Right cardiac atrium (tissue), 5 donors: ENCODE data around the gene RETSAT. TPM values are rescaled to one million over a fixed set of nuclear protein-coding genes. Genes with fewer than 3 reads are reported as not detected.
"Not testable (repeated sequence)": the region's sequence is repeated elsewhere in the genome, so short reads cannot be mapped to it uniquely, and the experiment has no call there.

Source experiments
- ATAC-seq, 2 donors: fragments of 200-7000 bp; cut with Tn5 transposase; one replicate each; pipeline versions ENCODE4 v1.8.0 to v1.9.1; 2020; ENCODE audit warnings: moderate library complexity in 2 of 2, mild to moderate bottlenecking in 1 of 2
- DNase-seq, 3 donors: peaks; one replicate each; pipeline ENCODE4 v3.0.0-alpha.2; 2020
- H3K27ac ChIP-seq: one replicate; pipeline ENCODE4 v1.5.1; 2013; ENCODE audit warnings: mild to moderate bottlenecking, low read length, control low read depth, moderate library complexity
- H3K27me3 ChIP-seq: one replicate; pipeline ENCODE4 v1.6.1; 2013; ENCODE audit not compliant: control insufficient read depth, insufficient read depth
- H3K4me1 ChIP-seq: one replicate; pipeline ENCODE4 v1.6.1; 2013; ENCODE audit warnings: low read length; ENCODE audit not compliant: control insufficient read depth, insufficient read depth
- H3K4me3 ChIP-seq: one replicate; pipeline ENCODE4 v1.5.1; 2013; ENCODE audit warnings: low read length, control low read depth
- H3K9me3 ChIP-seq: one replicate; pipeline ENCODE4 v1.6.1; 2013; ENCODE audit warnings: low read length; ENCODE audit not compliant: control insufficient read depth
- whole genome bisulfite sequencing: extraction: QIAGEN DNeasy Blood & Tissue Kit; methylation state at CpG from one replicate; pipeline ENCODE4 v1.1.7; 2013; 5-methylcytosine and 5-hydroxymethylcytosine counted together
- intact Hi-C, 4 donors: fragments of 100-400 bp; cut with DNase I; formaldehyde crosslinking; loops; one replicate each; pipeline versions ENCODE4 v1.11.0 to v1.14.0; 2022 to 2023
- polyA plus RNA-seq: library from polyadenylated mRNA; stranded (reverse); fragments of 200-250 nt; gene quantifications from one replicate; pipeline ENCODE4 v1.2.3, GENCODE V29; 2013
- total RNA-seq, 4 donors: library from RNA; stranded (reverse); fragmentation: NEBNext Ultra II Directional; extraction: Animal tissue kit (Norgen Biotek cat#: 25700); gene quantifications; one replicate each; pipeline ENCODE4 v1.2.1, GENCODE V29; 2021
- donor health status: healthy with polysubstance abuse.
- donor health status: DM: no; HTN: yes; CAD: no.
- donor health status: DM: no; HTN: no; CAD: no.
- donor health status: DM: no; HTN: yes; CAD: no; lungs with severe emphysema.
- donor health status: DM: yes; HTN: yes; CAD: no.

The RETSAT gene
- total and polyA plus RNA-seq, 5 donors = 22.4 to 33.5 (median 31.5) TPM

DNA sequence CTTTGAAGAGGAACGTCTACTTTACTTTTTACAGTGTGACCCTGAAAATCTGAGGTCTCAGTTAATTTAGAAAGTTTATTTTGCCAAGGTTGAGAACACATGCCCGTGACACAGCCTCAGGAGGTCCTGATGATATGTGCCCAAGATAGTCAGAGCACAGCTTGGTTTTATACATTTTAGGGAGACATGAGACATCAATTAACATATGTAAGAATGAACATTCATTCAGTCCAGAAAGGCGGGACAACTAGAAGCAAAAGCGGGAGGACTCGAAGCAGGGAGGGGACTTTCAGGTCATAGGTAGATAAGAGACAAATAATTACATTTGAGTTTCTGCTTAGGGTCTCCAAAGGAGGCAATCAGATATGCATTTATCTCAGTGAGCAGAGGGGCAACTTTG, 23.9 kb upstream of the RETSAT start:
- intact Hi-C loops = no loop called here
- no peaks in the 10 kb centered on the region for H3K27me3 ChIP-seq
- DNase-seq (no peak), ATAC-seq (no peak)
- H3K27ac ChIP-seq = no peak overlapping the region
- no peaks in the 10 kb centered on the region for H3K9me3 ChIP-seq
- 91% methylated on average over 5 of the region's 5 CpGs for WGBS
- no peak overlapping the region for H3K4me3 ChIP-seq
- no peaks in the 10 kb centered on the region for H3K4me1 ChIP-seq

GRCh38 chr2:85377083-85377482, 22.8 kb upstream of the RETSAT start:
- Histone ChIP-seq H3K4me3 (no peak overlapping the region), H3K4me1 (no peaks in the 10 kb centered on the region), H3K27ac (no peak overlapping the region), H3K27me3 (no peaks in the 10 kb centered on the region), H3K9me3 (no peaks in the 10 kb centered on the region)
- WGBS = 91% methylated on average over 11 of the region's 11 CpGs
- intact Hi-C loops = no loop called here
- DNase-seq (no peak), ATAC-seq (no peak)

GRCh38 chr2:85376291-85377065, 22.1 kb upstream of the RETSAT start:
- DNase-seq (no peak), ATAC-seq (no peak)
- H3K27me3 ChIP-seq = no peaks in the 10 kb centered on the region
- intact Hi-C loops = no loop called here
- H3K4me3 ChIP-seq = no peak overlapping the region
- H3K4me1 ChIP-seq = no peaks in the 10 kb centered on the region
- H3K9me3 ChIP-seq = no peaks in the 10 kb centered on the region
- no peak overlapping the region for H3K27ac ChIP-seq
- WGBS = 94% methylated on average over 5 of the region's 5 CpGs

DNA sequence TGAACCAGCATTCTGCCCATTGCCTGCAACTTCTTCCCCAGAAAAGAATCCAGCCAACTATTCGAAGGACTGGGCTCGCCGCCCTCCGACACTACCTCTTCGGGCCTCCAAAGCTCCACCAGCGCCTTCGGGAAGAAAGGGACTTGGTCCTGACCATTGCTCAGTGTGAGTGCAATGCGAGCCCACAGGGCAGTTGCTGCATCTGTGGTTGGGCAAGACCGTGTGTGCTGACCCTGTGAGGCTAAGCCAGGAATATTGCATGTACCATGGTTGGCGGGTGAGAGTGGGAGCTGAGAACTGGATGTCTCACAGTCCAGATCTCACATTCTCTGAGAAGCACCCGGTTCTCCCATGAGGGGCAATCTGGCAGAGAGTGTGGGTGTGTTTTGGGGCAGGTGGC, 16.7 kb upstream of the RETSAT start:
- peak in 1 of 2 donors; percentile 27 for ATAC-seq
- H3K4me3 ChIP-seq = no peak overlapping the region
- no peaks in the 10 kb centered on the region for H3K27me3 ChIP-seq
- no peak overlapping the region for H3K27ac ChIP-seq
- 92% methylated on average over 11 of the region's 11 CpGs for WGBS
- DNase-seq = no peak
- intact Hi-C loops = no loop called here
- H3K4me1 ChIP-seq = no peaks in the 10 kb centered on the region
- H3K9me3 ChIP-seq = no peaks in the 10 kb centered on the region

DNA sequence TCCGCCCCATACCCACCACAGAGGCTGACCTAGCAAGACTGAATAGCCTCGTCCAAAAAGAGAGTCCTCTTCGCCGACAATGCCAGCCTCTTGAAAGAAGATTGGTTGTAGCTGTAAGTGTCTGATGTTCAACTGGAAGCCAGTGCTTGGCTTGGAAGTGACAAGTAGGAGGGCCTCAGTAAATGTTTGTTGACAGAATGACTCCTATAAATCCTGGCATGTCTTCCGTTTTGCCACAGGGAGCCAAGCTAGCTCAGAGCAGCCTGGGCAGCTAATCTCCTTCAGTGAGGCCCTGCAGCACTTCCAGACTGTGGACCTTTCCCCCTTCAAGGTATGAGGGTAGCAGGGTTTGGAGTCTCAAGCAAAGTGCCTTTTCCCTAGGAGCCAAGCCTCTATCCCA, 15.2 kb upstream of the RETSAT start:
- Histone ChIP-seq H3K4me3 (no peak overlapping the region), H3K27me3 (no peaks in the 10 kb centered on the region), H3K4me1 (no peaks in the 10 kb centered on the region), H3K27ac (no peak overlapping the region), H3K9me3 (no peaks in the 10 kb centered on the region)
- ATAC-seq = no peak
- no peak for DNase-seq
- intact Hi-C loops = no loop called here
- WGBS = 84% methylated on average over 5 of the region's 5 CpGs

GRCh38 chr2:85368921-85369320, 14.6 kb upstream of the RETSAT start:
- Histone ChIP-seq H3K4me3 (no peak overlapping the region), H3K9me3 (no peaks in the 10 kb centered on the region), H3K27ac (no peak overlapping the region), H3K27me3 (no peaks in the 10 kb centered on the region), H3K4me1 (no peaks in the 10 kb centered on the region)
- DNase-seq (no peak), ATAC-seq (no peak)
- intact Hi-C loops = no loop called here

DNA sequence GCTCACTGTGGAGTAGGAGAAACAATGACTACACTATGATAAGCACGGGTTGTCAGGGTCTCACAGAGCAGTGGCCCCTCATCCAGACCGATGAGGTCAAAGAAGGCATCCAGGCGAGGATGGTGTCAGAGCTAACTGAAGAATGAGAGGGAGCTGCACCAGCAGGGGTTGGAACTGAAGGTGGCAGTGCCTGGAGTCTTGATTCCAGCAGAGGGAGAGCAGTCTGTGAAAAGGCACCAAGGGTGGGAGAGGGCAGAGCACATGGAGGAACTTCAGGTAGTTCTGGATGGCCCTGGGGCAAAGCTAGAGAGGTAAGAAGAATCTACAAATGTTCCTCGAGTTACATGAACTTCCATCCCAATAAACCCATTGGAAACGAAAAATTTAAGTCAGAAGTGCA, 12.9 kb upstream of the RETSAT start:
- WGBS = 82% methylated on average over 5 of the region's 5 CpGs
- H3K4me3 ChIP-seq = no peak overlapping the region
- H3K27me3 ChIP-seq = no peaks in the 10 kb centered on the region
- H3K27ac ChIP-seq = no peak overlapping the region
- DNase-seq (no peak), ATAC-seq (no peak)
- H3K9me3 ChIP-seq = no peaks in the 10 kb centered on the region
- H3K4me1 ChIP-seq = no peaks in the 10 kb centered on the region
- intact Hi-C loops = no loop called here

DNA sequence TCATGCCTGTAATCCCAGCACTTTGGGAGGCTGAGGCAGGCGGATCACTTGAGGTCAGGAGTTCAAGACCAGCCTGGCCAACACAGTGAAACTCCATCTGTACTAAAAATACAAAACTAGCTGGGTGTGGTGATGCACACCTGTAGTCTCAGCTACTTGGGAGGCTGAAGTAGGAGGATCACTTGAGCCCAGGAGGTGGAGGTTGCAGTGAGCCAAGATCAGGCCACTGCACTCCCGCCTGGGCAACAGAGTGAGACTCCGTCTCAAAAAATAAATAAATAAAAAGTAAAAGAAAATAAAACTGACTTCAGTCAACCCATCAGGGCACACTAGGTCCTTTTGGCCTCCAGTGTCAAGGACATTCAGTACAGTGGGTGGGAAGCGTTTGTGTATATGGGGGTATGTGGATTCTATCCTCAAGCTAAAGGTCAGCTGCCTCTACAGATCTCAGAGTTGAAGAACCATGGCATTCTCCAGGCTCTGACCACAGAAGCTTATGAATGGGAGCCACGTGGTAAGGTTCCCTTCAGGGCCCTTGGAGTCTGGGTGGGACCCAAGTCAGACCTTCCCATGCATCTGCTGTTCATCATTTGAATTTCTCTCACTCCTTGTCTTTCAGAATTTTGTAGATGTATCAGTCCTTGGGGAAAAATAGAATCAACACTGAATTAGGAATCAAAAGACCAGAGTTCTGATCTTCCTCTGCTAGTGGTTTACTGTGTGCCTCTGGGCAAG, 8.5 kb upstream of the RETSAT start:
- 84% methylated on average over 5 of the region's 5 CpGs for WGBS
- H3K4me1 ChIP-seq, H3K4me3 ChIP-seq, H3K9me3 ChIP-seq, H3K27me3 ChIP-seq, DNase-seq, ATAC-seq, intact Hi-C loops, H3K27ac ChIP-seq: not testable (repeated sequence)

GRCh38 chr2:85357736-85358135, 3.4 kb upstream of the RETSAT start:
- intact Hi-C loops = no loop called here
- DNase-seq = no peak
- H3K9me3 ChIP-seq = no peaks in the 10 kb centered on the region
- no peak for ATAC-seq
- H3K4me3 ChIP-seq = no peak overlapping the region
- no peak overlapping the region for H3K27ac ChIP-seq
- H3K4me1 ChIP-seq = peaks cover 6% of the 10 kb centered on the region
- H3K27me3 ChIP-seq = no peaks in the 10 kb centered on the region
- WGBS = 87% methylated on average over 3 of the region's 3 CpGs

DNA sequence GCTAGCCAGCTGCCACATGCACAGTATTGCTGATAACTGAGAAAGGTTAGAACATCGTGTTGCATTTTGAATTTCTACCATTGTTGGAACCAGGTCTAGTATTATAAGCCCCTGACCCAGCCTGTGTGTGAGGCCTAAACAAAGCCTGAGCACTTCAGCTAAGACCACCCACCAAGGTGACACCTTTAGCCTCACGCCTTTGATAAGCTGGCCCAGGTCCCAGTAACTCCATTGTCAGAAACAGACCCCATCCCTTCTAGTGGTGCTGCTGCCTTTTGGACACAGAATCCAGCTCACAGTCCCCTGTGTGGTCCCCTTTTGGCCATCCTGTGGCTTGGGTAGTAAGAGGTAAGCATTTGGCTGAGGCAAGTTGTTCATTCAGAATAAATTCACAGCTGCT, 1.9 kb upstream of the RETSAT start:
- no peaks in the 10 kb centered on the region for H3K27me3 ChIP-seq
- H3K27ac ChIP-seq = no peak overlapping the region
- H3K4me1 ChIP-seq = peaks cover 6% of the 10 kb centered on the region
- intact Hi-C loops = no loop called here
- no peak for ATAC-seq
- no peak for DNase-seq
- no peak overlapping the region for H3K4me3 ChIP-seq
- no peaks in the 10 kb centered on the region for H3K9me3 ChIP-seq
- 78% methylated on average over 2 of the region's 2 CpGs for WGBS

GRCh38 chr2:85355521-85355920, 1.2 kb upstream of the RETSAT start:
- intact Hi-C loops = no loop called here
- Histone ChIP-seq H3K27me3 (no peaks in the 10 kb centered on the region), H3K4me3 (peak overlapping the region; percentile 89), H3K4me1 (peaks cover 6% of the 10 kb centered on the region), H3K27ac (no peak overlapping the region), H3K9me3 (no peaks in the 10 kb centered on the region)
- no peak for DNase-seq
- ATAC-seq = no peak
- 75% methylated on average over 3 of the region's 3 CpGs for WGBS
